Smooth muscle cell (in vitro differentiated cells): ENCODE measurements around the gene OGFOD3. TPM values are rescaled to one million over a fixed set of nuclear protein-coding genes. Genes with fewer than 3 reads are reported as not detected.

ENCODE experiments used
- DNase-seq: peaks from one replicate; lab custom pipeline; 2025; ENCODE audit not compliant: unreplicated experiment; lab: John Stamatoyannopoulos, UW
- H2AFZ ChIP-seq: fragments of 200-600 bp; sonication (generic); 2 replicates; pipeline ENCODE4 v1.6.0; 2016; ENCODE audit warnings: antibody characterized with exemption, low read depth, mild to moderate bottlenecking
- H3F3A ChIP-seq: fragments of 200-600 bp; sonication (generic); 2 replicates; pipeline ENCODE4 v1.6.0; 2017; ENCODE audit warnings: antibody characterized with exemption, low read depth
- H3K27ac ChIP-seq: fragments of 200-600 bp; sonication (generic); 2 replicates; pipeline ENCODE4 v1.5.1; 2016; ENCODE audit warnings: low read depth, mild to moderate bottlenecking
- H3K27me3 ChIP-seq: fragments of 200-600 bp; sonication (generic); 2 replicates; pipeline ENCODE4 v1.6.1; 2016; ENCODE audit warnings: low read depth, mild to moderate bottlenecking
- H3K36me3 ChIP-seq: fragments of 200-600 bp; sonication (generic); 2 replicates; pipeline ENCODE4 v1.5.1; 2016; ENCODE audit warnings: low read depth
- H3K4me1 ChIP-seq: fragments of 200-600 bp; sonication (generic); 2 replicates; pipeline ENCODE4 v1.5.1; 2016; ENCODE audit warnings: low read depth
- H3K4me2 ChIP-seq: fragments of 200-600 bp; sonication (generic); 2 replicates; pipeline ENCODE4 v1.6.0; 2016; ENCODE audit warnings: mild to moderate bottlenecking
- H3K4me3 ChIP-seq: fragments of 200-600 bp; sonication (generic); 2 replicates; pipeline ENCODE4 v1.5.1; 2016; ENCODE audit warnings: mild to moderate bottlenecking
- H3K79me2 ChIP-seq: fragments of 200-600 bp; sonication (generic); 2 replicates; pipeline ENCODE4 v1.6.0; 2016; ENCODE audit warnings: low read depth, mild to moderate bottlenecking
- H3K9ac ChIP-seq: fragments of 200-600 bp; sonication (generic); 2 replicates; pipeline ENCODE4 v1.6.0; 2016; ENCODE audit warnings: low read depth
- H3K9me3 ChIP-seq: fragments of 200-600 bp; sonication (generic); replicated peaks from 2 replicates; pipeline ENCODE4 v1.5.1; 2016; ENCODE audit warnings: low read depth
- H4K20me1 ChIP-seq: fragments of 200-600 bp; sonication (generic); 2 replicates; pipeline ENCODE4 v1.6.0; 2016; ENCODE audit warnings: low read depth
- WGBS: methylation state at CpG from one replicate; pipeline ENCODE4 v1.1.7; 2016; ENCODE audit warnings: low lambda C conversion rate; 5-methylcytosine and 5-hydroxymethylcytosine counted together
- polyA plus RNA-seq: library from polyadenylated mRNA; unstranded; fragments of >200 nt; fragmentation: Nextera tagmentation; extraction: Ambion mirVana; gene quantifications from 2 replicates; pipeline ENCODE4 v1.2.1, GENCODE V29; 2016
- total RNA-seq: library from RNA; depleted of rRNA; stranded (reverse); fragments of >200 nt; gene quantifications from 2 replicates; pipeline ENCODE4 v1.2.3, GENCODE V29; 2014
- TF ChIP-seq, protein P1 (sequence below): fragments of 200-600 bp; sonication (generic); IDR thresholded peaks from 2 replicates; pipeline ENCODE4 v1.5.1; 2017; ENCODE audit warnings: borderline replicate concordance, mild to moderate bottlenecking, antibody characterized with exemption; ENCODE audit not compliant: insufficient read depth, poor library complexity, severe bottlenecking

OGFOD3 gene
- total and polyA plus RNA-seq, 2 experiments from 2014 or later, result 10.5 to 30.4 TPM

DNA sequence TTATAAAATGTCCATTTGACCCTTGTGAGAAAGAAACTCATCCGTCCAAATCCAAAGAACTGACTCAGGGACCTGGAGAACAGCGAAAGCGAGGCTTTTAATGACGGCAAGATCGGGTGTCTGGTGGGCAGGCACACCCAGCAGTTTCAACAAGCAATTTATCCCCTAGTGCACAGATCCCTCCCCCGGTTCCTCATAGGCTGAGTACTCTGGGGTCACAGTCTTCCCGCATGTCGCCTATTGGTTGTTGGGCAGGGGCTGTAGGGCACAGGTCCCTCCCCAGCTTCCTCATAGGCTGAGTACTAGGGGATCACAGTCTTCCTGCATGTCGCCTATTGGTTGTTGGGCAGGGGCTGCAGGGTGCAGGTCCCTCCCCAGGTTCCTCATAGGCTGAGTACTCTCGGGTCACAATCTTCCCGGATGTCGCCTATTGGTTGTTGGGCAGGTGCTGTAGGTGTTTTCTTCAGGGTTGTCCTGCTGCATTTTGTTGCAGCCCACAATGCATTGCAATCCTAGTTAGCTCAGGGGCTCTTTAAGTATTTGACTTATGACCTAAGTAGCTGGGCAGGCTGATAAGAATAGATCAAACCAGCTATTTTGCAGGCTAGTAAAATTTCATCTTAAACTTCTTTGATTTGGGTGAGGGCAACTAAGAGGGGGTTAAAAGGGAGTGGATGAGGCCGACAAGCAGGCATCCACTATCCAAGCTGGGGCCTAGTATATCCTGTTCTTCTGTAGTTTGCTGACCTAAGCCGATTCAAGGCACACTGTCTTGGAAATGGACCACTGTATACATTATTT is 50.5 kb downstream of the OGFOD3 start:
- Histone ChIP-seq H3K4me3 (no peak overlapping the region), H3K4me2 (no peak overlapping the region), H3K79me2 (no peaks in the 10 kb centered on the region), H2AFZ (no peak overlapping the region), H3K36me3 (no peaks in the 10 kb centered on the region), H3K27ac (no peak overlapping the region), H3K9me3 (no peaks in the 10 kb centered on the region), H3K4me1 (no peaks in the 10 kb centered on the region), H3F3A (no peaks in the 10 kb centered on the region), H3K27me3 (peaks cover 37% of the 10 kb centered on the region), H3K9ac (no peak overlapping the region), H4K20me1 (no peaks in the 10 kb centered on the region)
- 89% methylated on average over 14 of the region's 14 CpGs for WGBS
- TF ChIP-seq, protein P1, sequence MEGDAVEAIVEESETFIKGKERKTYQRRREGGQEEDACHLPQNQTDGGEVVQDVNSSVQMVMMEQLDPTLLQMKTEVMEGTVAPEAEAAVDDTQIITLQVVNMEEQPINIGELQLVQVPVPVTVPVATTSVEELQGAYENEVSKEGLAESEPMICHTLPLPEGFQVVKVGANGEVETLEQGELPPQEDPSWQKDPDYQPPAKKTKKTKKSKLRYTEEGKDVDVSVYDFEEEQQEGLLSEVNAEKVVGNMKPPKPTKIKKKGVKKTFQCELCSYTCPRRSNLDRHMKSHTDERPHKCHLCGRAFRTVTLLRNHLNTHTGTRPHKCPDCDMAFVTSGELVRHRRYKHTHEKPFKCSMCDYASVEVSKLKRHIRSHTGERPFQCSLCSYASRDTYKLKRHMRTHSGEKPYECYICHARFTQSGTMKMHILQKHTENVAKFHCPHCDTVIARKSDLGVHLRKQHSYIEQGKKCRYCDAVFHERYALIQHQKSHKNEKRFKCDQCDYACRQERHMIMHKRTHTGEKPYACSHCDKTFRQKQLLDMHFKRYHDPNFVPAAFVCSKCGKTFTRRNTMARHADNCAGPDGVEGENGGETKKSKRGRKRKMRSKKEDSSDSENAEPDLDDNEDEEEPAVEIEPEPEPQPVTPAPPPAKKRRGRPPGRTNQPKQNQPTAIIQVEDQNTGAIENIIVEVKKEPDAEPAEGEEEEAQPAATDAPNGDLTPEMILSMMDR, result no peak
- no peak for DNase-seq

DNA sequence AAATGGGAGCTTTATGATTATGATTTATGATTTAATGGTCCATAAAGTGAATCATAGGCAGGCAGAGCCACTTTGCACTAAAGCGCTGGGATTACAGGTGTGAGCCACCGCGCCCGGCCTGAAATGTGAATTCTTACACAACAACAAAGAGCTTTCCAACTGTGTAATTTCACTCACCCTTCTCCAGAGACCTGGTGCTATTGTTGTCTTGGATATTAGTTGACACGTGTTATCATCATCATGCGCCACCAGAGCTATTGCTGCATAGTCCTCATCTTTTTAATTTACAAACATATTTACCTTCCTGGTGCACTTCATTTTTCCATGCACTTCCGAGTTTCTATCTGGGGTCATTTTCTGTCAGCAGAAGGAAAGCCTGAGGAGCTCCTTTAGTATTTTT is 51.6 kb downstream of the OGFOD3 start:
- H3K36me3 ChIP-seq, result no peaks in the 10 kb centered on the region
- no peak overlapping the region for H3K4me3 ChIP-seq
- TF ChIP-seq, protein P1, result no peak
- H3K27me3 ChIP-seq, result peaks cover 25% of the 10 kb centered on the region
- WGBS, result 87% methylated on average over 7 of the region's 7 CpGs
- H3K9me3 ChIP-seq, result no peaks in the 10 kb centered on the region
- no peaks in the 10 kb centered on the region for H3K4me1 ChIP-seq
- no peak overlapping the region for H3K4me2 ChIP-seq
- no peaks in the 10 kb centered on the region for H4K20me1 ChIP-seq
- H3F3A ChIP-seq, result no peaks in the 10 kb centered on the region
- no peak overlapping the region for H3K27ac ChIP-seq
- no peak overlapping the region for H3K9ac ChIP-seq
- no peak overlapping the region for H2AFZ ChIP-seq
- DNase-seq, result no peak
- no peaks in the 10 kb centered on the region for H3K79me2 ChIP-seq

DNA sequence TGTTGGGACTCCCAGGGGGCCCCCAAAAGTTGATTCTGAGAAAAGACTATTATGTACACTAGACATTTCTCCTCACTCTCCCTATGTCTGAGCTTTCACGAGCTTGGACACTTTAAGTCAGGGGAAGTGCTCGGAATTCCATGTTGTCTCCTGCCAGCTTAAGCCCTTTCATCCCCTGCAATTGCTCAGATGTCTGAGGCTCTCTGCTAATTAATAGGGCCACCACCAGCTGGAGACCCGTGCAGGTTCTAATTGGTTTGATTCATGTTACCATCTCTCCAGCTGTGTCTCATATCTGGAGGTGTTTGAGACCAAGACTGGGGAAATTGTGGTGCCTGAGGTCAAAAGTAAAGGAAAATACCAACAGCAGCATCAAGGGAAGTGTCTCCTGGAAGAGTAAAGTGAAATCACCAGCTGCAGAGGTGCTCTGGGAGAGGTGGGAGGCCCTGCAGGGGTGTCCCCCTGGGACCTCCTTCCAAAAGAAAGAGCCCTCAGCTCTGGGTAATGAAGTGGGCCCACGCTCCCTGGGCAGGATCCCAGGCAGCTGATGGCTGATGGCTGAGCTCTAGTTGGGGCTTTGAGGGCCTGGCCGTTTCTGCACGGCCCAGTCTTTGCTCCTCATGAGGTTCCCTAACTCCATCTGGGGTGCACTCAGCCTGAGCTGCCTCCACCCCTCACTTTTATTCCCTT is 52.6 kb downstream of the OGFOD3 start:
- Histone ChIP-seq H3K9ac (no peak overlapping the region), H3F3A (no peaks in the 10 kb centered on the region), H3K27ac (no peak overlapping the region), H3K4me2 (no peak overlapping the region), H4K20me1 (no peaks in the 10 kb centered on the region), H3K27me3 (peaks cover 15% of the 10 kb centered on the region), H3K36me3 (no peaks in the 10 kb centered on the region), H3K4me3 (no peak overlapping the region), H3K9me3 (no peaks in the 10 kb centered on the region), H3K79me2 (no peaks in the 10 kb centered on the region), H2AFZ (no peak overlapping the region), H3K4me1 (no peaks in the 10 kb centered on the region)
- TF ChIP-seq, protein P1, result no peak
- 61% methylated on average over 6 of the region's 6 CpGs for WGBS
- DNase-seq, result no peak
